T-cell (primary cell): ENCODE results near the gene PLAAT2. TPM values are rescaled to one million over a fixed set of nuclear protein-coding genes. Genes with fewer than 3 reads are reported as not detected.
"Not testable (repeated sequence)": the region's sequence is repeated elsewhere in the genome, so short reads cannot be mapped to it uniquely, and the experiment has no call there.

Experiments used
- ATAC-seq, 4 experiments: fragments of 200-7000 bp in 3 of 4; fragments of 150-1000 bp in 1 of 4; cut with Tn5 transposase; replicated peaks in 1 of 4; 1 replicate in 3 of 4; 2 replicates in 1 of 4; pipeline ENCODE4 v1.10.0; 2021; ENCODE audit warnings: moderate library complexity in 3 of 4, mild to moderate bottlenecking in 2 of 4, moderate number of reproducible peaks in 1 of 4
- CTCF ChIA-PET, 2 donors: fragments of 300-600 bp; sonication (Branson Sonifier 250); formaldehyde crosslinking; loops; one replicate each; lab custom pipeline; 2022; ENCODE audit warnings: antibody characterized with exemption in 2 of 2; lab: Charles Lee
- POLR2A ChIA-PET, 2 donors: fragments of 300-600 bp; sonication (Branson Sonifier 250); formaldehyde crosslinking; loops; one replicate each; lab custom pipeline; 2022; ENCODE audit warnings: antibody characterized with exemption in 2 of 2; lab: Charles Lee
- DNase-seq, 35 experiments: peaks; one replicate each; pipeline versions ENCODE4 v3.0.0 to v3.0.0-alpha.2; 2013 to 2023
- H3K27ac ChIP-seq: one replicate; pipeline ENCODE4 v1.5.1; 2013; ENCODE audit warnings: low read length
- H3K27me3 ChIP-seq, 2 experiments: replicated peaks in 1 of 2; 1 replicate in 1 of 2; 2 replicates in 1 of 2; pipeline versions ENCODE4 v1.6.1 to v1.7.0; 2013; ENCODE audit warnings: low read length in 1 of 2, mixed read lengths in 1 of 2; ENCODE audit not compliant: control insufficient read depth in 2 of 2, insufficient read depth in 2 of 2; ENCODE audit errors: extremely low read depth in 1 of 2
- H3K36me3 ChIP-seq, 2 donors: 1 replicate in 1 of 2; 2 replicates in 1 of 2; pipeline versions ENCODE4 v1.6.1 to v1.7.0; 2013; ENCODE audit warnings: low read length in 1 of 2; ENCODE audit not compliant: control insufficient read depth in 2 of 2, insufficient read depth in 1 of 2; ENCODE audit errors: extremely low read depth in 1 of 2
- H3K4me1 ChIP-seq, 2 experiments: 1 replicate in 1 of 2; 2 replicates in 1 of 2; pipeline versions ENCODE4 v1.6.1 to v1.7.0; 2013; ENCODE audit warnings: low read length in 2 of 2, mixed read lengths in 1 of 2; ENCODE audit not compliant: insufficient read depth in 2 of 2, control insufficient read depth in 1 of 2; ENCODE audit errors: extremely low read depth in 1 of 2
- H3K4me3 ChIP-seq, 2 donors: 1 replicate in 1 of 2; 2 replicates in 1 of 2; pipeline versions ENCODE4 v1.5.1 to v1.7.0; 2013; ENCODE audit warnings: mild to moderate bottlenecking in 2 of 2, low read length in 1 of 2, moderate library complexity in 1 of 2; ENCODE audit not compliant: control insufficient read depth in 1 of 2; ENCODE audit errors: extremely low read depth in 1 of 2
- H3K9me3 ChIP-seq: 2 replicates; pipeline ENCODE4 v1.7.0; 2013
- H3K27ac Mint-ChIP-seq, 2 donors: one replicate each; pipeline ENCODE4 v1.8.0; 2020 to 2021; ENCODE audit warnings: mild to moderate bottlenecking in 2 of 2, mixed read lengths in 2 of 2
- H3K27me3 Mint-ChIP-seq, 2 donors: one replicate each; pipeline ENCODE4 v1.8.0; 2021 to 2022; ENCODE audit warnings: mixed read lengths in 2 of 2
- H3K36me3 Mint-ChIP-seq: one replicate; pipeline ENCODE4 v1.8.0; 2021; ENCODE audit warnings: mixed read lengths
- H3K4me1 Mint-ChIP-seq, 3 donors: one replicate each; pipeline ENCODE4 v1.8.0; 2020 to 2022; ENCODE audit warnings: mixed read lengths in 3 of 3, mild to moderate bottlenecking in 1 of 3
- H3K4me3 Mint-ChIP-seq, 3 donors: one replicate each; pipeline ENCODE4 v1.8.0; 2020 to 2022; ENCODE audit warnings: mild to moderate bottlenecking in 3 of 3, mixed read lengths in 3 of 3, moderate library complexity in 3 of 3
- H3K9me3 Mint-ChIP-seq, 3 donors: one replicate each; pipeline ENCODE4 v1.8.0; 2020 to 2022; ENCODE audit warnings: mixed read lengths in 3 of 3
- WGBS: methylation state at CpG from one replicate; pipeline ENCODE4 v1.1.5; 2013; ENCODE audit warnings: missing lambda C conversion rate; ENCODE audit not compliant: insufficient coverage; 5-methylcytosine and 5-hydroxymethylcytosine counted together
- total RNA-seq, 35 experiments: library from RNA in 6 of 35; stranded (reverse) in 6 of 35; fragments of 120-200 nt in 1 of 35; gene quantifications; one replicate each; pipeline versions ENCODE4 v1.2.1 to v1.2.4 and lab custom pipeline; 2013 to 2026

Gene PLAAT2
- total RNA-seq, 5 donors from 2014 or later (not counting 1 experiment from before 2014, with no cell fraction given) = 0.51 to 0.53 TPM; not detected in 3

DNA sequence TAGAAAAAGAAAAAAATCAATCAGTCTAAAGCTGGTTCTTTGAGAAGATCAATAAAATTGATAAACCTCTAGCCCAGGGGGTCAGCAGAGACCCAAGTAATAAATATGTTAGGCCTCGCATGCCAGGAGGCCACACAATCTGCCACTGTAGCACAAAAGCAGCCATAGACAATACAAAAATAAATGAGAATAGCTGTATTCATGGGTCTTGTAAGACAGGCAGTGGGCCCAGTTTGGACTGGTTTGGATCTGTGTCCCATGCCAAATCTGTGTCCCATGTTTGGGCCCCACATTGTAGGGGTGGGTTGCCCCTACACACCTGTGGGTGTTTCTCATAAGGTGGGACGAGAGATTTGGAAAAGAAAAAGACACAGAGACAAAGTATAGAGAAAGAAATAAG is 33.2 kb downstream of the PLAAT2 start:
- Mint-ChIP-seq H3K27ac (peak overlapping the region; percentile 89 to 92), H3K36me3 (no peaks in the 10 kb centered on the region), H3K27me3 (no peaks in the 10 kb centered on the region), H3K4me1 (peaks cover 60 to 66% (median 64%) of the 10 kb centered on the region in 3 donors), H3K4me3 (peak overlapping the region in 1 of 3 donors; percentile 40), H3K9me3 (no peaks in the 10 kb centered on the region)
- CTCF ChIA-PET = interaction anchor here in 1 of 2 donors (0.6 to 1.4 kb wide), 3 partner anchors 12 to 91 kb away, joined by 3 to 4 read pairs (median 4); no protein-coding TSS in a partner anchor
- H3K4me3 ChIP-seq = no peak overlapping the region
- H3K27ac ChIP-seq = peak overlapping the region; percentile 9
- H3K27me3 ChIP-seq = no peaks in the 10 kb centered on the region
- no peaks in the 10 kb centered on the region for H3K9me3 ChIP-seq
- ATAC-seq = no peak
- no peak for DNase-seq
- peaks cover 33 to 51% of the 10 kb centered on the region in 2 experiments for H3K4me1 ChIP-seq
- H3K36me3 ChIP-seq = no peaks in the 10 kb centered on the region
- POLR2A ChIA-PET = interaction anchor here in 1 of 2 donors (0.7 kb wide), 1 partner anchor 980 kb away, joined by 3 read pairs; no protein-coding TSS in a partner anchor
- WGBS = no CpG with 5 or more reads among the region's 2 CpGs

DNA sequence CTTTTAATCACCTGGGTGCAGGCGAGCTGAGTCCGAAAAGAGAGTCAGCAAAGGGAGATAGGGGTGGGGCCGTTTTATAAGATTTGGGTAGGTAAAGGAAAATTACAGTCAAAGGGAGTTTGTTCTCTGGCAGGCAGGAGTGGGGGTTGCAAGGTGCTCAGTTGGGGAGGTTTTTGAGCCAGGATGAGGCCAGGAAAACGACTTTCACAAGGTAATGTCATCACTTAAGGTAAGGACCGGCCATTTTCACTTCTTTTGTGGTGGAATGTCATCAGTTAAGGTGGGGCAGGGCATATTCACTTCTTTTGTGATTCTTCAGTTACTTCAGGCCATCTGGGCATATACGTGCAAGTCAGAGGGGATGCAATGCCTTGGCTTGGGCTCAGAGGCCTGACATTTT is 33.8 kb downstream of the PLAAT2 start:
- CTCF ChIA-PET = interaction anchor here in 1 of 2 donors (0.6 to 1.4 kb wide), 4 partner anchors 11 to 92 kb away, joined by 3 to 4 read pairs (median 4); no protein-coding TSS in a partner anchor
- H3K4me3 Mint-ChIP-seq = peak overlapping the region in 1 of 3 donors; percentile 40
- H3K4me1 Mint-ChIP-seq = peaks cover 55 to 61% (median 61%) of the 10 kb centered on the region in 3 donors

DNA sequence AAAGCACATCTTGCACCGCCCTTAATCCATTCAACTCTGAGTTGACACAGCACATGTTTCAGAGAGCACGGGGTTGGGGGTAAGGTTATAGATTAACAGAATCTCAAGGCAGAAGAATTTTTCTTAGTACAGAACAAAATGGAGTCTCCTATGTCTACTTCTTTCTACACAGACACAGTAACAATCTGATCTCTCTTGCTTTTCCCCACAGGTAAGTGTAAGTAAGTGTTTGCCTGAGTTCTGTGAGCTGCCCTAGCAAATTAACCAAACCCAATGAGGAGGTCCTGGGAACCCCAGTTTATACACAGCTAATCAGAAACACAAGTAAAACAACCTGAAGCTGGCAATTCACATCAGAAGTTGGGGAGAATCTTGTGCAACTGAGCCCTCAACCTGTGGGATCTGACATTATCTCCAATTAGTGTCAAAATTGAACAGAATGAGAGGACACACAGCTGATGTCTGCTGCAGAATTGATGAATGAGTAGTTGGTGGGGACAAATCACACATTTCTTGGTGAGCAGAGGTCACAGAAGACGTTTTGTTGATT is 34.4 kb downstream of the PLAAT2 start:
- ATAC-seq, H3K27me3 ChIP-seq, H3K27me3 Mint-ChIP-seq, H3K27ac ChIP-seq, H3K4me3 ChIP-seq, POLR2A ChIA-PET, H3K9me3 ChIP-seq, H3K36me3 ChIP-seq, DNase-seq, H3K36me3 Mint-ChIP-seq, H3K9me3 Mint-ChIP-seq: not testable (repeated sequence)
- H3K27ac Mint-ChIP-seq = peak overlapping the region; percentile 89 to 92
- peaks cover 30 to 39% of the 10 kb centered on the region in 2 experiments for H3K4me1 ChIP-seq
- peaks cover 49 to 55% (median 55%) of the 10 kb centered on the region in 3 donors for H3K4me1 Mint-ChIP-seq
- H3K4me3 Mint-ChIP-seq = peak overlapping the region in 1 of 3 donors; percentile 40
- CTCF ChIA-PET = interaction anchor here in 1 of 2 donors (1.4 kb wide), 1 partner anchor 11 kb away, joined by 4 read pairs; no protein-coding TSS in a partner anchor
- WGBS = 100% methylated on average over 1 of the region's 3 CpGs

More for the DNA sequence above, 33.8 kb downstream of the PLAAT2 start:
- H3K4me3 ChIP-seq, H3K36me3 ChIP-seq, H3K36me3 Mint-ChIP-seq, H3K27me3 Mint-ChIP-seq, H3K9me3 ChIP-seq, ATAC-seq, H3K9me3 Mint-ChIP-seq, H3K27me3 ChIP-seq, DNase-seq: not testable (repeated sequence)
- Histone ChIP-seq H3K27ac (peak overlapping the region; percentile 9), H3K4me1 (peaks cover 33 to 45% of the 10 kb centered on the region in 2 experiments)
- WGBS = 81% methylated on average over 4 of the region's 6 CpGs
- POLR2A ChIA-PET = interaction anchor here (0.6 to 0.7 kb wide), 2 partner anchors 14 to 980 kb away, joined by 3 to 4 read pairs; no protein-coding TSS in a partner anchor
- peak overlapping the region; percentile 89 to 92 for H3K27ac Mint-ChIP-seq

DNA sequence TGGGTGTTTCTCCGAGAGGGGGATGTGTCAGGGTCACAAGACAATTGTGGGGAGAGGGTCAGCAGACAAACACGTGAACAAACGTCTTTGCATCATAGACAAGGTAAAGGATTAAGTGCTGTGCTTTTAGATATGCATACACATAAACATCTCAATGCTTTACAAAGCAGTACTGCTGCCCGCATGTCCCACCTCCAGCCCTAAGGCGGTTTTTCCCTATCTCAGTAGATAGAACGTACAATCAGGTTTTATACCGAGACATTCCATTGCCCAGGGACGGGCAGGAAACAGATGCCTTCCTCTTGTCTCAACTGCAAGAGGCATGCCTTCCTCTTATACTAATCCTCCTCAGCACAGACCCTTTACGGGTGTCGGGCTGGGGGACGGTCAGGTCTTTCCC is 35.0 kb downstream of the PLAAT2 start:
- H3K36me3 ChIP-seq, H3K27me3 ChIP-seq, ATAC-seq, H3K27ac ChIP-seq, POLR2A ChIA-PET, H3K4me3 ChIP-seq, H3K36me3 Mint-ChIP-seq, H3K27me3 Mint-ChIP-seq, CTCF ChIA-PET, DNase-seq, H3K4me3 Mint-ChIP-seq, H3K9me3 Mint-ChIP-seq, H3K9me3 ChIP-seq, H3K27ac Mint-ChIP-seq: not testable (repeated sequence)
- peaks cover 43 to 49% (median 48%) of the 10 kb centered on the region in 3 donors for H3K4me1 Mint-ChIP-seq
- H3K4me1 ChIP-seq = peaks cover 26 to 33% of the 10 kb centered on the region in 2 experiments
- no CpG with 5 or more reads among the region's 11 CpGs for WGBS

DNA sequence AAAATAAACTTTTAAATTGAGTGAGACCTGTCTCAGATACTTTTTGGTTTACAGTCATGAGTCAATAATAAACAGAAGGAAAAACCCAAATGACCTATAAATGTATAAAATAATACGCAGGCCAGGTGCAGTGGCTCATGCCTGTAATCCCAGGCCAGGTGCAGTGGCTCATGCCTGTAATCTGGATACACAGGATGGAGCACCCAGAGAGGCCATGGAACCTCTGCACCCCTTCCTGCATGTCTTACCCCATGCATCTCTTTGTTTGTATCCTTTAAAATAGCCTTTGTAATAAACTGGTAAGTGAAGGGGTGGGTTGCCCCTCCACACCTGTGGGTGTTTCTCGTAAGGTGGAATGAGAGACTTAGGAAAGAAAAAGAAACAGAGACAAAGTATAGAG is 35.5 kb downstream of the PLAAT2 start:
- WGBS = 80% methylated on average over 1 of the region's 2 CpGs
- no peaks in the 10 kb centered on the region for H3K36me3 ChIP-seq
- H3K27ac Mint-ChIP-seq = no peak overlapping the region
- no peaks in the 10 kb centered on the region for H3K36me3 Mint-ChIP-seq
- ATAC-seq (no peak), DNase-seq (no peak)
- no peak overlapping the region for H3K4me3 ChIP-seq
- H3K4me1 ChIP-seq = peaks cover 21 to 28% of the 10 kb centered on the region in 2 experiments
- no peaks in the 10 kb centered on the region for H3K27me3 Mint-ChIP-seq
- H3K4me3 Mint-ChIP-seq = no peak overlapping the region
- ChIA-PET CTCF (interaction anchor here in 1 of 2 donors (0.8 kb wide), 1 partner anchor 56 kb away, joined by 3 read pairs; no protein-coding TSS in a partner anchor), POLR2A (no interaction called here)
- no peaks in the 10 kb centered on the region for H3K9me3 ChIP-seq
- no peak overlapping the region for H3K27ac ChIP-seq
- H3K4me1 Mint-ChIP-seq = peaks cover 38 to 44% (median 43%) of the 10 kb centered on the region in 3 donors
- no peaks in the 10 kb centered on the region for H3K9me3 Mint-ChIP-seq
- no peaks in the 10 kb centered on the region for H3K27me3 ChIP-seq

DNA sequence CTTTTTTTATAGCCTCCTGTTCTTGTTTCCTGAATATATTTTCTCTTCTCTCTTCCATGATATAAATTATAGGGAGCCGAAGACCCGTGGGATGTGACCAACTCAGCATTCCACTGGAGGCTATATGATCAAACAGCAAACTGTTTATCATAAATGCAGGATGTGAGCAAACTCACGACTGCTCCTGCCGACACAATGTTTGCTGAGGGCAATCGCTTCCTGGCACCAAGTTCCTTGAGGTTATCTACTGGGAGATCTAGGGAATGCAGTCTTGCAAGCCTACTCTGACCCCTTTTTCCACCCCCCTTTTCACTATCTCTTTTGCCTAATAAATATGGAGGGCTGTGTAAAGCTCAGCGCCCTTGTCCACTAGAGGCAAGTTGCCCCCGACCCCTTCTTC is 40.0 kb downstream of the PLAAT2 start:
- Histone ChIP-seq H3K27me3 (no peaks in the 10 kb centered on the region), H3K4me1 (peaks cover 0 to 5% of the 10 kb centered on the region in 2 experiments), H3K9me3 (no peaks in the 10 kb centered on the region), H3K36me3 (no peaks in the 10 kb centered on the region), H3K27ac (no peak overlapping the region), H3K4me3 (no peak overlapping the region)
- DNase-seq = no peak
- Mint-ChIP-seq H3K27ac (no peak overlapping the region), H3K27me3 (no peaks in the 10 kb centered on the region), H3K36me3 (peaks cover 3% of the 10 kb centered on the region), H3K4me1 (peaks cover 18 to 27% (median 20%) of the 10 kb centered on the region in 3 donors), H3K9me3 (peaks cover 0 to 4% (median 3%) of the 10 kb centered on the region in 3 donors), H3K4me3 (no peak overlapping the region)
- CTCF ChIA-PET = interaction anchor here (0.8 to 0.9 kb wide), 2 partner anchors 8 to 70 kb away, joined by 4 to 7 read pairs; no protein-coding TSS in a partner anchor
- WGBS = no CpG with 5 or more reads among the region's 7 CpGs
- POLR2A ChIA-PET = no interaction called here
- ATAC-seq = no peak
